Lower leg skin (tissue), 3 donors: ENCODE results near the gene PODXL2.

ENCODE experiments used
- POLR2A ChIP-seq, 2 donors: fragments of 450-650 bp; IDR thresholded peaks; one replicate each; pipeline ENCODE4 v1.6.1; 2016 to 2017; ENCODE audit warnings: antibody characterized with exemption in 2 of 2, mild to moderate bottlenecking in 1 of 2, moderate library complexity in 1 of 2
- TF ChIP-seq, protein P1 (sequence below), 3 donors: fragments of 450-650 bp; IDR thresholded peaks; one replicate each; pipeline ENCODE4 v1.5.1; 2016; ENCODE audit warnings: antibody characterized with exemption in 3 of 3, mild to moderate bottlenecking in 3 of 3, moderate library complexity in 2 of 3

DNA sequence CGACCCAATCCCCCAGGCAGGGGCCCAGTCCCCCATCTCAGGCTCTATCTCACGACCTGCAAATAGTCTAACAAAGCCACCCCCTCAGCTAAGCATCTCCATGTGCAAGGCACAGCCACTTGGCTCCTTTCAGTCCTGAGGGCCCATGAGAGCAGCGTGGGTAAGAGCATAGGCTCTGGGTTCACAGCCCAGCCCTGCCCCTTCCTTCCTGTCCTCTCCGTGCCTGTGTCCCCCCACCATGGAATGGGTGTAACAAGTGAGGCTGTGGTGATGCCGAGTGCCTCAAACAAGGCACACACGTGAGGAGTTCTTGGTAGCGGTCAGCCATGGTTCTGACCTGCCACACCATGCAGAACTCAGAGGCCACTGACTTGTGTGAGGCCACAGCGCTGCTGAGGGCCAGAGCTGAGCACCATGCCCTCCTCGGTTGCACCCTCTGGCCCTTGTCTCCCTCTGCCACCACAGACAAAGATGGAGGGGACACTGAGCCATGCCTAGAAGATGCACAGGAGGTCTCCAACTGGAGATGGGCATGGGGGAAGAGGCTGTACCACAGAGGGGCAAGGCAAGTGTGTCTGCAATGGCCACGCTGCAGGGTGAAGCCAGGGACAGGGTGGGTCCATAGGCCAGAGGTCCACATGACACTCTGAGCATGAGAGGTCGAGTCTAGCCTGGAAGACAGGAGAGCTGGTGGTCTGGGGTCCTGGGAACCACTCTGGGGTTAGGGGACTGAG lies 48.5 kb upstream of the PODXL2 start:
- TF ChIP-seq, protein P1, sequence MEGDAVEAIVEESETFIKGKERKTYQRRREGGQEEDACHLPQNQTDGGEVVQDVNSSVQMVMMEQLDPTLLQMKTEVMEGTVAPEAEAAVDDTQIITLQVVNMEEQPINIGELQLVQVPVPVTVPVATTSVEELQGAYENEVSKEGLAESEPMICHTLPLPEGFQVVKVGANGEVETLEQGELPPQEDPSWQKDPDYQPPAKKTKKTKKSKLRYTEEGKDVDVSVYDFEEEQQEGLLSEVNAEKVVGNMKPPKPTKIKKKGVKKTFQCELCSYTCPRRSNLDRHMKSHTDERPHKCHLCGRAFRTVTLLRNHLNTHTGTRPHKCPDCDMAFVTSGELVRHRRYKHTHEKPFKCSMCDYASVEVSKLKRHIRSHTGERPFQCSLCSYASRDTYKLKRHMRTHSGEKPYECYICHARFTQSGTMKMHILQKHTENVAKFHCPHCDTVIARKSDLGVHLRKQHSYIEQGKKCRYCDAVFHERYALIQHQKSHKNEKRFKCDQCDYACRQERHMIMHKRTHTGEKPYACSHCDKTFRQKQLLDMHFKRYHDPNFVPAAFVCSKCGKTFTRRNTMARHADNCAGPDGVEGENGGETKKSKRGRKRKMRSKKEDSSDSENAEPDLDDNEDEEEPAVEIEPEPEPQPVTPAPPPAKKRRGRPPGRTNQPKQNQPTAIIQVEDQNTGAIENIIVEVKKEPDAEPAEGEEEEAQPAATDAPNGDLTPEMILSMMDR (IDR thresholded peaks at IDR 0.05), result no peak
- TF ChIP-seq POLR2A (IDR thresholded peaks at IDR 0.05), result no peak
